Islet precursor cell (in vitro differentiated cells): ENCODE results near the gene CGB1.
A peak's percentile ranks its signal among the peaks of the same experiment; 100 is the strongest.

Experiments
- DNase-seq: peaks from one replicate; pipeline ENCODE4 v3.0.0-alpha.2; 2018

Gene CGB1

DNA sequence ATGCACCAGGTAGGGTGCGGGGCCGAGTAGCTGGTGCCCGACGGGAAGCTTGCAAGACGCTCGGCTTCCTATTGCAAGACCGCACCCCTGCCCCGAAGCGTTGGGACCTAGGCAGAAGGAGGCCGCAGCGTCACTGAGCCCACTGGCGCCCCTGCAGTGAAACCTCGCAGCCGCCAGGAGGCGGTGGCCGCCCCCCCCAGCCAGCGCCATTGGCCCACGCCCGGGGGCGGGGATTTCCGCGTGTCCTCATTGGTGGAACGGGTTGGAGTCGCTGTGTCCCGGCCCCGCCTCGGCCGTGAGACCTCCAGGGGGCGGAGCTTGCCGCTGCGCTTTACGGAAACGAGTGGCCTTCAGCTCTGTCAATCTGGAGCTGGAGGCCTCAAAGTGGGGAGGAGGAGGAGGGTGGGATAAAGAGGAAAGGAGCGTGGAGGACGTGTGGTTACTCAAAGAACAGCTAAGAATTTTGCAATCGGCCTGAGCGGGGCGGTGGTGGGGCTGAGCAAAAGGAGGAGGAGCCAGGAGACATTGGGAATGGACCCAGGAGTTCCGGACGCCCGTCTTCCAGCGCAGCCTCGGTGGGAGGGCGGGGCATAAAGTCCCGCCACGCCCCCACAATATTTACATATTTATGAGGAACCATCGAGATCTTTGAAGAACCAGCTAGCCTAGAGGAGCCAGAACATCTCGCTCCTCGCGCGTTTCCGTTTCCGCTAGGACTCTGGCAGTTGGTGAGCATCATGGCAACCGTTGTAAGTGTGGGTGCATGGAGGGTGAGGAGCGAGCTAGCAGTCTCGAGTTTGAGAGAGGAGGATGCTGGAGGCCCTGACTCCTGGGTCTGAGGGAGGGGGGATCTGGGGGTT is 43.3 kb downstream of the CGB1 start, which contains the start of the genes GYS1 and RUVBL2:
Gene GYS1, minus strand, starts transcription at position 135 of the 860 bp plus-strand sequence. CDS start 197 bp downstream, outside the sequence.
Gene RUVBL2, plus strand, starts transcription at position 713 of the 860 bp plus-strand sequence. Its CDS starts 25 bp downstream, at position 738.
- DNase-seq: peak; percentile 100

- no peak for DNase-seq
Measured at GRCh38 chr19:48992581-48993174, 44.0 kb downstream of the CGB1 start.

- DNase-seq: peak; percentile 88
Measured at GRCh38 chr19:48991873-48992580, 44.7 kb downstream of the CGB1 start.

- no peak for DNase-seq
Measured at GRCh38 chr19:48991011-48991609, 45.6 kb downstream of the CGB1 start.

- no peak for DNase-seq
Measured at GRCh38 chr19:48990400-48990799, 46.3 kb downstream of the CGB1 start.

DNA sequence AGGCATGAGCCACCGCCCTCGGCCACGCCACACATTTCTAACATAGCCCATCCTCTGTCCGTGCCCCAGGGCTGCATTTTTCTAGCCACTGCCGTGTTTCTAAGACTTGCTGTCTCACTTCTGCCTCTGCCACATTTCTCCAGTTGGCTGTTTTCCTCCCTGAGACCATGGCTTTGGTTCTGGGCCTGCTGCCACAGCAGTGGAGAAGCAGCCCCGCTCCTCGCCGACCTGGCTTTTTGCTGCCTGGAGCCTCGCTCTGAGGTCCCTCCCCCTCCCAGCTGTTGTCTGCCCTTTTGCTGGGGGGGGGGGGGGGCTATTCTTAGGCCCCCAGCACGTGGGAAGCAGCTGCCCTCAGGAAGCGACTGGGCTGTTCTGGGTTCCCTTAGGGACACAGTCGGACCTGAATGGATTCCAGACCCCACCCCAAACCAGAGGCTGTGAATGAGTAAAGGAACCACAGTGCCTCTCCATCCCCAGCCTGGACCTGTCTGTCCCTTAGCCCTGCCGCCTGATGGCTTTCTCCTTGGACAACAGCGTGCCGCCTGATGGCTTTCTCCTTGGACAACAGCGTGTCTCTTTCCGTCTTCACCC is 46.9 kb downstream of the CGB1 start:
- peak; percentile 80 for DNase-seq

- no peak for DNase-seq
Measured at GRCh38 chr19:48988860-48989259, 47.8 kb downstream of the CGB1 start.

DNA sequence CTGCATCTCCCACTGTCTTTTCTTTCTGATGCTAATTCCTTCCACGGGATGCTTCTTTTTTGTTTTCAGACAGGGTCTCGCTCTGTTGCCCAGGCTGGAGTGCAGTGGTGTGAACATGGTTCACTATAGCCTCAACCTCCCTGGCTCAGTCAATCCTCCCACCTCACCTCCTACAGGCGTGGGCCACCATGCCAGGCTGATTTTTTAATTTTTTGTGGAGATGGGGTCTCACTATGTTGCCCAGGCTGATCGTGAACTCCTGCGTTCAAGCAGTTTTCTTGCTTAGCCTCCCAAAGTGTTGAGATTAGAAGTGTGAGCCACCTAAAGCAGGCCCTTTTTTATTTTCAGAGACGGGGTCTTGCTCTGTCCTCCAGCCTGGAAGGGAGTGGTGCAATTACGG is 48.4 kb downstream of the CGB1 start:
- no peak for DNase-seq

DNA sequence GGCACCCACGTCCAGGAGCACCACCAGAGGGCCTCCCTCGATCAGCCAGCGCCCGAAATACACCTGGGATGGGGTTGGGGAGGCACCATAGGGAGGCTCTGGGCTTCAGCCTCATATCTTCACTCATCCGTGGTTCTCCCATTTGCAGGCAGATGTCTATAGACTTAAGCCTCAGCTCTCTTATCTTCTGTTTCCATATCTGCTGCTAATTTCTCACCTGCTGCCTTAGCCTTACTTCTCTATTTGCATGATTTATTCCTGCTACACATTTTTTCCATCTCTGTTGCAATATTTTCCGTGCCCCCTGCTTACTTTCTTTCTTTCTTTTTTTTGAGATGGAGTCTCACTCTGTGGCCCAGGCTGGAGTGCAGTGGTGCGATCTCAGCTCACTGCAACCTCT is 49.4 kb downstream of the CGB1 start:
- no peak for DNase-seq

- DNase-seq: no peak
Measured at GRCh38 chr19:48986211-48986610, 50.5 kb downstream of the CGB1 start.

DNA sequence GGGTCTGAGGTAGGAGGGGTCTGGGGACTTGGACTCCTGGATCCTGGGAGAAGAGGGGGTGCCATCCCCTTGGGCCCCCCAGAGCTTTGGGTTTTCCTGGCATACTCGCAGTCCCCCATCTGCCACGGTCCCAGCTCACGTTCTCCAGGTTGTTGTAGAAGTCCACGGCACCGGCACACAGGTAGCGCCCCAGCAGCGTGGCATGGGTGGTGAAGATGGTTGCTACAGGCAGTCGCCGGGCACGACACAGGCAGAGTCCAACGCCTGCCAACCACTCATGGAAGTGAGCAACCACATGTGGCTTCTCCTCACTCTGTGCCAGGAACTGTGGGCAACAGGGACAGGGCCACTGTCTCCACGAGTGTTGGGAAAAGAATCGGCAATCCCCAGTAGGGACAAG is 51.0 kb downstream of the CGB1 start:
- DNase-seq: no peak
